HepG2 (cell line): Measurements from ENCODE around the gene LRRC51. TPM values are rescaled to one million over a fixed set of nuclear protein-coding genes. Genes with fewer than 3 reads are reported as not detected.

Source experiments
- ATAC-seq: fragments of 200-7000 bp; cut with Tn5 transposase; 3 replicates; pipeline ENCODE4 v1.9.1; 2020; ENCODE audit warnings: mild to moderate bottlenecking, moderate library complexity
- BruUV-seq: library from RNA; stranded (reverse); fragments of 400-500 nt; replicated peaks from 2 replicates; lab custom pipeline; 2021; lab: Mats Ljungman, UMichigan
- CTCF ChIA-PET: fragments of 300-600 bp; formaldehyde crosslinking; extraction: SDS; loops from one replicate; lab custom pipeline; 2021; ENCODE audit warnings: low total read pairs, inconsistent platforms, low intra/inter-chr PET ratio; lab: Yijun Ruan, JAX
- POLR2A ChIA-PET: fragments of 350-600 bp; sonication (Branson Sonifier 250); formaldehyde crosslinking; loops from one replicate; lab custom pipeline; 2020; ENCODE audit warnings: antibody characterized with exemption, inconsistent platforms; lab: Yijun Ruan, JAX
- DNase-seq: peaks from one replicate; pipeline ENCODE4 v3.0.0-alpha.2; 2015; ENCODE audit warnings: low spot score
- FAIRE-seq: peaks from 3 replicates; lab custom pipeline; 2011; peaks lifted over from hg19 to GRCh38; lab: Jason Lieb, UNC
- H2AFZ ChIP-seq: one replicate; pipeline ENCODE4 v1.6.1; 2011; ENCODE audit warnings: low read length, inconsistent platforms
- H3K27ac ChIP-seq: fragments of 300-600 bp; 3 replicates; pipeline ENCODE4 v1.8.0; 2011; ENCODE audit warnings: mixed run types, mild to moderate bottlenecking, mixed read lengths, low read length, inconsistent platforms; ENCODE audit not compliant: insufficient read depth; ENCODE audit errors: extremely low read length
- H3K27me3 ChIP-seq, 2 experiments: fragments of 200-600 bp in 1 of 2; 2 replicates in 1 of 2; 3 replicates in 1 of 2; pipeline versions ENCODE4 v1.6.0 to v1.8.0; 2011; ENCODE audit warnings: low read length in 2 of 2, mild to moderate bottlenecking in 2 of 2, moderate library complexity in 2 of 2, inconsistent platforms in 1 of 2; ENCODE audit not compliant: insufficient read depth in 2 of 2, control insufficient read depth in 1 of 2
- H3K36me3 ChIP-seq, 2 experiments: fragments of 200-600 bp in 1 of 2; replicated peaks in 1 of 2; 2 replicates in 1 of 2; 3 replicates in 1 of 2; pipeline versions ENCODE4 v1.5.1 to v1.8.0; 2011; ENCODE audit warnings: low read length in 2 of 2, inconsistent platforms in 1 of 2; ENCODE audit not compliant: insufficient read depth in 2 of 2, control insufficient read depth in 1 of 2
- H3K4me1 ChIP-seq: 2 replicates; pipeline ENCODE4 v1.5.1; 2012; ENCODE audit warnings: low read length, inconsistent platforms; ENCODE audit not compliant: insufficient read depth
- H3K4me2 ChIP-seq: 2 replicates; pipeline ENCODE4 v1.6.0; 2011; ENCODE audit warnings: low read depth, low read length, inconsistent platforms
- H3K4me3 ChIP-seq, 3 experiments: fragments of 200-600 bp in 1 of 3; sonication (generic), shearing (Covaris generic) in 1 of 3; replicated peaks in 1 of 3; 2 replicates each; pipeline ENCODE4 v1.5.1; 2011 to 2016; ENCODE audit warnings: low read length in 3 of 3, inconsistent platforms in 2 of 3, low read depth in 2 of 3, mild to moderate bottlenecking in 2 of 3, control low read depth in 1 of 3, mixed read lengths in 1 of 3; ENCODE audit not compliant: insufficient read depth in 1 of 3
- H3K79me2 ChIP-seq: one replicate; pipeline ENCODE4 v1.6.1; 2011; ENCODE audit warnings: low read length, inconsistent platforms; ENCODE audit not compliant: insufficient read depth
- H3K9ac ChIP-seq: 2 replicates; pipeline ENCODE4 v1.6.0; 2011; ENCODE audit warnings: mild to moderate bottlenecking, low read depth, low read length, inconsistent platforms; ENCODE audit not compliant: insufficient read depth
- H3K9me3 ChIP-seq: 2 replicates; pipeline ENCODE4 v1.5.1; 2012; ENCODE audit warnings: mild to moderate bottlenecking, low read length
- H4K20me1 ChIP-seq: 2 replicates; pipeline ENCODE4 v1.6.0; 2011; ENCODE audit warnings: inconsistent platforms, mild to moderate bottlenecking, low read length, moderate library complexity; ENCODE audit not compliant: insufficient read depth
- DPF2 ChIP-seq: sonication (generic); formaldehyde crosslinking; IDR thresholded peaks from 2 replicates; pipeline ENCODE4 v1.4.0; 2020; ENCODE audit warnings: mild to moderate bottlenecking, low read depth, missing genetic modification reagents, borderline replicate concordance
- FOXJ3 ChIP-seq: sonication (generic); formaldehyde crosslinking; IDR thresholded peaks from 2 replicates; pipeline ENCODE4 v1.4.0; 2020; ENCODE audit warnings: missing genetic modification reagents, mild to moderate bottlenecking, borderline replicate concordance
- GZF1 ChIP-seq: sonication (generic); formaldehyde crosslinking; IDR thresholded peaks from 2 replicates; pipeline ENCODE4 v1.5.1; 2020; ENCODE audit warnings: mild to moderate bottlenecking, missing genetic modification reagents
- MAFF ChIP-seq: IDR thresholded peaks from 2 replicates; pipeline ENCODE4 v1.6.1; 2011; ENCODE audit warnings: low read depth, low read length, improper control_type of control experiment
- MAFK ChIP-seq, 2 experiments: IDR thresholded peaks in 1 of 2; conservative IDR thresholded peaks in 1 of 2; 2 replicates each; pipeline ENCODE4 v1.6.1; 2011; ENCODE audit warnings: improper control_type of control experiment in 2 of 2, low read length in 2 of 2
- ZNF446 ChIP-seq: sonication (generic); formaldehyde crosslinking; IDR thresholded peaks from 2 replicates; pipeline ENCODE4 v1.5.0; 2020; ENCODE audit warnings: mild to moderate bottlenecking, missing genetic modification reagents
- ZNF543 ChIP-seq: sonication (generic); formaldehyde crosslinking; IDR thresholded peaks from 2 replicates; pipeline ENCODE4 v1.4.0; 2020; ENCODE audit warnings: mild to moderate bottlenecking, missing genetic modification reagents
- WGBS: methylation state at CpG from one replicate; pipeline ENCODE4 v1.1.6; 2017; ENCODE audit warnings: low lambda C conversion rate; 5-methylcytosine and 5-hydroxymethylcytosine counted together
- in situ Hi-C: cut with HindIII; loops from 2 replicates; pipeline ENCODE4 v1.10.0; 2017; ENCODE audit warnings: low pct_unique_long_range_greater_than_20kb; ENCODE audit not compliant: extremely low pct_ligation_motif_present
- intact Hi-C: fragments of 100-400 bp; cut with micrococcal nuclease; formaldehyde crosslinking; loops from one replicate; pipeline ENCODE4 v1.10.0; 2022; ENCODE audit not compliant: unreplicated experiment
- polyA plus RNA-seq, 8 experiments: library from polyadenylated mRNA; depleted of rRNA in 3 of 8; stranded (reverse) in 7 of 8; unstranded in 1 of 8; fragments of >200 nt; fragmentation: Illumina TruSeq in 4 of 8; extraction: Trizol in 4 of 8; gene quantifications; 2 replicates each; pipeline versions ENCODE4 v1.2.1 to v1.2.3, GENCODE V29; 2011 to 2016; ENCODE audit warnings: low read depth in 4 of 8, missing spikeins in 1 of 8, mixed read lengths in 1 of 8; ENCODE audit not compliant: insufficient read depth in 1 of 8
- total RNA-seq, 5 experiments: library from RNA; depleted of rRNA; stranded (reverse); fragments of >200 nt; fragmentation: Illumina TruSeq; extraction: Trizol; gene quantifications; 2 replicates each; pipeline ENCODE4 v1.2.3, GENCODE V29; 2016; ENCODE audit warnings: low read depth in 1 of 5
- TF ChIP-seq, protein P1 (sequence below): sonication (generic); formaldehyde crosslinking; IDR thresholded peaks from 2 replicates; pipeline ENCODE4 v1.8.0; 2022; ENCODE audit warnings: mild to moderate bottlenecking, missing genetic modification reagents

The LRRC51 gene
- total and polyA plus RNA-seq, 2 of the 13 experiments (the other 11 are each of a cell fraction or from before 2014, with no cell fraction given), result 5.3 to 6.0 TPM

DNA sequence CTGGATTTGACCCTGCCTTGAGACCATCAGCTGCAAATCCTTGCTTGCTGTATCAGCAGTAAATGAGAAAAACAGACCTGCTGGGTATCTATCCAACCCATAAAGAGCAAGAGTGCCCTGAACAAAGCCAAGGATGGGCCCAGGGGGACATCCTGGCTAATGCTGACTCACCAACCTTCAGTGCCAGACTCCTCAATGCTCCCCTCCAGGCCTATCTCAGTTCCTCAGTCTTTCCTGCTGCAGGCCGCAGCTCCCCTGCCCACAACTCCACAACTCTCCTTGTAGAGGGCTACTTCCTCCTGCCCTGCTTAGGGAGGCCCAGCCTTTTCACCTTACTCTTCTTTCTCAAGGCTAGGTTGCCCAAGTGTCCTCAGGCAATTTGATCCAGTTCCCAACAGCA is 19.8 kb downstream of the LRRC51 start:
- ATAC-seq (no peak), FAIRE-seq (no peak), DNase-seq (no peak)
- Histone ChIP-seq H3K36me3 (peaks cover 13 to 34% of the 10 kb centered on the region in 2 experiments), H3K27me3 (no peaks in the 10 kb centered on the region; a peak in 1 of 5 replicates), H3K4me3 (no peak overlapping the region), H3K9me3 (no peaks in the 10 kb centered on the region), H3K27ac (no peak overlapping the region), H3K9ac (no peak overlapping the region), H2AFZ (no peak overlapping the region), H3K4me2 (peak overlapping the region; percentile 16; the same call in 1 of the 2 replicates), H4K20me1 (no peaks in the 10 kb centered on the region), H3K4me1 (peaks cover 39% of the 10 kb centered on the region), H3K79me2 (peaks cover 31% of the 10 kb centered on the region)
- ChIA-PET POLR2A (interaction anchor here (0.7 to 2.1 kb wide), 4 partner anchors 8 to 60 kb away, joined by 3 to 9 read pairs (median 7); partner anchors contain the start of gene ANAPC15), CTCF (no interaction called here)
- no peak for TF ChIP-seq FOXJ3
- no peak for TF ChIP-seq GZF1
- TF ChIP-seq MAFK (conservative IDR thresholded peaks at IDR 0.05 in 1 of 2, IDR thresholded peaks at IDR 0.05 in 1 of 2; ENCODE audit: low read length in 2 of 2), result peak in 1 of 2 experiments; percentile 28; a peak in 1 of 4 replicates
- TF ChIP-seq, protein P1, sequence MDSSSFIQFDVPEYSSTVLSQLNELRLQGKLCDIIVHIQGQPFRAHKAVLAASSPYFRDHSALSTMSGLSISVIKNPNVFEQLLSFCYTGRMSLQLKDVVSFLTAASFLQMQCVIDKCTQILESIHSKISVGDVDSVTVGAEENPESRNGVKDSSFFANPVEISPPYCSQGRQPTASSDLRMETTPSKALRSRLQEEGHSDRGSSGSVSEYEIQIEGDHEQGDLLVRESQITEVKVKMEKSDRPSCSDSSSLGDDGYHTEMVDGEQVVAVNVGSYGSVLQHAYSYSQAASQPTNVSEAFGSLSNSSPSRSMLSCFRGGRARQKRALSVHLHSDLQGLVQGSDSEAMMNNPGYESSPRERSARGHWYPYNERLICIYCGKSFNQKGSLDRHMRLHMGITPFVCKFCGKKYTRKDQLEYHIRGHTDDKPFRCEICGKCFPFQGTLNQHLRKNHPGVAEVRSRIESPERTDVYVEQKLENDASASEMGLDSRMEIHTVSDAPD (CRISPR knock-in tag), result no peak
- no peak for TF ChIP-seq ZNF446 (CRISPR knock-in tag)
- TF ChIP-seq ZNF543 (CRISPR knock-in tag), result no peak
- no peak for TF ChIP-seq DPF2 (CRISPR knock-in tag)
- 0 out of 2 replicates have a peak, but pooled peaks have one; percentile 21 for TF ChIP-seq MAFF
- in situ Hi-C loops (no loop called here), intact Hi-C loops (no loop called here)
- no TSS peak for BruUV-seq
- WGBS, result 92% methylated on average over 1 of the region's 1 CpG
